ENCODE results near the gene ACP6.
A peak's percentile ranks its signal among the peaks of the same experiment; 100 is the strongest.

Gene ACP6

DNA sequence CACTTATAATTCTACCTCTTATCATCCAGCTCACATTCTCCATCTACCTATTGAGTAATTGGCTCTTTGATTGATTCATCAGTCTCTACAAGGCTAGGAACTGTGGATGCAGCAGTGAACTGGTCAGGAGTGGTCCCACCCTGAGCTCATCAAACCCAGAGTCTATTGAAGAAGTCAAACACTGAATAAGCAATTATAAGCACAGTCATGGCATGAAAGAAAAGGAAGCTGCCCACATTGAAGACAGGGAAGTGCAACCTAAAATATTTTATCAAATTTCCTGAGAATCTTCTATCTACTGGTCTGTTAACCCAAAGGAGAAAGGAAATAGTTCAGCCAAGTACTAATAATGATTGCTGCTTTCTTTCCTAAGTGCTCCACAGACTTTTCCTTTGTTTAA lies 35.7 kb downstream of the ACP6 start:
- Histone ChIP-seq H3K36me3 (no peaks in the 10 kb centered on the region), H3K4me1 (no peaks in the 10 kb centered on the region), H3K9me3 (no peaks in the 10 kb centered on the region), H3K27me3 (no peaks in the 10 kb centered on the region), H3K4me3 (ENCODE audit: low read depth, low read length) (no peak overlapping the region)
- DNase-seq = no peak
- TF ChIP-seq, protein P1, sequence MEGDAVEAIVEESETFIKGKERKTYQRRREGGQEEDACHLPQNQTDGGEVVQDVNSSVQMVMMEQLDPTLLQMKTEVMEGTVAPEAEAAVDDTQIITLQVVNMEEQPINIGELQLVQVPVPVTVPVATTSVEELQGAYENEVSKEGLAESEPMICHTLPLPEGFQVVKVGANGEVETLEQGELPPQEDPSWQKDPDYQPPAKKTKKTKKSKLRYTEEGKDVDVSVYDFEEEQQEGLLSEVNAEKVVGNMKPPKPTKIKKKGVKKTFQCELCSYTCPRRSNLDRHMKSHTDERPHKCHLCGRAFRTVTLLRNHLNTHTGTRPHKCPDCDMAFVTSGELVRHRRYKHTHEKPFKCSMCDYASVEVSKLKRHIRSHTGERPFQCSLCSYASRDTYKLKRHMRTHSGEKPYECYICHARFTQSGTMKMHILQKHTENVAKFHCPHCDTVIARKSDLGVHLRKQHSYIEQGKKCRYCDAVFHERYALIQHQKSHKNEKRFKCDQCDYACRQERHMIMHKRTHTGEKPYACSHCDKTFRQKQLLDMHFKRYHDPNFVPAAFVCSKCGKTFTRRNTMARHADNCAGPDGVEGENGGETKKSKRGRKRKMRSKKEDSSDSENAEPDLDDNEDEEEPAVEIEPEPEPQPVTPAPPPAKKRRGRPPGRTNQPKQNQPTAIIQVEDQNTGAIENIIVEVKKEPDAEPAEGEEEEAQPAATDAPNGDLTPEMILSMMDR (IDR thresholded peaks at IDR 0.05; ENCODE audit: low read depth, low read length) = no peak

DNA sequence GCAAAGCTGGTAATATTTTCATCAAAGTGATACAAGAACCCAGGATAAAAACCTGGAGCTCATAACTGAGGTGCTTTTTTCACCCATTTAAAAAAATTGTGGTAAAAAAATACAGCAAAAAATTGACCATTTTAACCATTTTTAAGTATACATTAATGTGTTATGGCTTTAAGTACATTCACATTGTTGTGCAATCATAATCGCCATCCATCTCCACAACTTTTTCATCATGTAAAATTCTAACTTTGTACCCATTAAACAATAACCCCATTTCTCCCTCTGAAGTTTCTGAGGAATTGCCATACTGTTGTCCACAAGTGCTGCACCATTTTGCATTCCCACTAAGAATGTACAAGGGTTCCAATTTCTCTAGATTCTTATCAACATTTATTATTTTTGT lies 36.6 kb downstream of the ACP6 start:
- Histone ChIP-seq H3K4me3 (ENCODE audit: low read depth, low read length) (no peak overlapping the region), H3K27me3 (no peaks in the 10 kb centered on the region), H3K4me1 (no peaks in the 10 kb centered on the region), H3K36me3 (no peaks in the 10 kb centered on the region), H3K9me3 (no peaks in the 10 kb centered on the region)
- TF ChIP-seq, protein P1 (IDR thresholded peaks at IDR 0.05; ENCODE audit: low read depth, low read length) = no peak
- no peak for DNase-seq

DNA sequence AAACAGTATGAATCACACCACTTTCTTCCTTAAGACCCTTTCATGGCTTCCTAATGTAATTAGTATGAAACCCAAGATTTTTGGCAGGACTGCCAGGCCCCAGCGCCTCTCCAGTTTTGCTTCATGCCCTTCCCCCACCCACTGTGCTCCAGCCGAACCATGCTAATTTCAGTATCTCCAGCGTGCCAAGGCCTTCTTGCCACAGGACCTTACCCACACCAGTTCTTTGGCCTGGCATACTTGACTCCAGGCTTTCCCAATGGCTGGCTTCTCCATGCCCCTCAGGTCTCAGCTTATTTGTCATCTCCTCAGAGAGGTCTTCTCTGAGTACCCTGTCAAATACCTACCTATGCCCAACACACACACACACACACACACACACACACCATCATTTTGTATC lies 38.5 kb downstream of the ACP6 start:
- no peaks in the 10 kb centered on the region for H3K36me3 ChIP-seq
- DNase-seq = no peak
- H3K27me3 ChIP-seq = no peaks in the 10 kb centered on the region
- TF ChIP-seq, protein P1 (IDR thresholded peaks at IDR 0.05; ENCODE audit: low read depth, low read length) = no peak
- H3K9me3 ChIP-seq = no peaks in the 10 kb centered on the region
- H3K4me3 ChIP-seq (ENCODE audit: low read depth, low read length) = no peak overlapping the region
- H3K4me1 ChIP-seq = no peaks in the 10 kb centered on the region

DNA sequence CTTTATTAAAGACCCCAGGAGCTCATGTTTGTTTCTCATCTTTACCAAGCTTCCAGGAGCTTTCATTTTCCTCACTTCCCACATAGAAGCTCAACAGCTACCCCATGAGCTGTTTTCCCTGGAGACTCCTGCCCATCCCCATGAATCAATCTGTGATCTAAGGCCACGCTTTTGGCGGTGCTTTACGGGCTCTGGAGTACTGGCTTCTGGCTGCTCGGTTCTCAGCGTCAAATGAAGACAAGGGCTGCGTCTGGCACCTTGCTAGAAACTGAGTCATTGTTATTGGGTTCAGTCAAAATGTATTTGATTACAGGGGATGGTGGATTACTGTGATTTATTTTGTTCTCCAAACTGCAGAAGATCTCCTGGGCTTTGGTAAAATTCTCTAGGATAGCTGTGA lies 39.9 kb downstream of the ACP6 start:
- Histone ChIP-seq H3K27me3 (no peaks in the 10 kb centered on the region), H3K36me3 (no peaks in the 10 kb centered on the region), H3K9me3 (no peaks in the 10 kb centered on the region), H3K4me3 (ENCODE audit: low read depth, low read length) (no peak overlapping the region), H3K4me1 (no peaks in the 10 kb centered on the region)
- TF ChIP-seq, protein P1 (IDR thresholded peaks at IDR 0.05; ENCODE audit: low read depth, low read length) = no peak
- peak; percentile 33 for DNase-seq

DNA sequence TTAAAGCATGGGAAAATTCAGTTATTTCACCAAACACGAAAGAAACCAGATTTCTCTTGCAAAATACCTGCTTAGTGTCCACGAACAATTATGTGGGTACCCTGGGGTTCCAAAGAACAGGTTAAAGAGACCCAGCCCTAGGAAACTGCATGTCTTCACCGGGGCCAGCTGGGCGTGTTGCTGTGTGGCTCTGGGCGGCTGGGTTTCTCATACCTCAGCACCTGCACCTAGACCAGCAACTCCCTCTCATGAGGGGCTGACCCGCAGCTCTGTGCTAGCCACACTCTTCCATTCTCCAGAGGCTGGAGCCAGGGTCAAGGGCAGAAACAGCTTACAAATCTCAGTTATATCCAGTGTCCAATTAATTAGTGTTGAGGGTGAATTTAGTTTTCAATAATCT lies 40.3 kb downstream of the ACP6 start:
- no peak for DNase-seq
- TF ChIP-seq, protein P1 (IDR thresholded peaks at IDR 0.05; ENCODE audit: low read depth, low read length) = no peak
- no peaks in the 10 kb centered on the region for H3K36me3 ChIP-seq
- H3K4me1 ChIP-seq = no peaks in the 10 kb centered on the region
- H3K27me3 ChIP-seq = no peaks in the 10 kb centered on the region
- no peak overlapping the region for H3K4me3 ChIP-seq (ENCODE audit: low read depth, low read length)
- H3K9me3 ChIP-seq = no peaks in the 10 kb centered on the region

DNA sequence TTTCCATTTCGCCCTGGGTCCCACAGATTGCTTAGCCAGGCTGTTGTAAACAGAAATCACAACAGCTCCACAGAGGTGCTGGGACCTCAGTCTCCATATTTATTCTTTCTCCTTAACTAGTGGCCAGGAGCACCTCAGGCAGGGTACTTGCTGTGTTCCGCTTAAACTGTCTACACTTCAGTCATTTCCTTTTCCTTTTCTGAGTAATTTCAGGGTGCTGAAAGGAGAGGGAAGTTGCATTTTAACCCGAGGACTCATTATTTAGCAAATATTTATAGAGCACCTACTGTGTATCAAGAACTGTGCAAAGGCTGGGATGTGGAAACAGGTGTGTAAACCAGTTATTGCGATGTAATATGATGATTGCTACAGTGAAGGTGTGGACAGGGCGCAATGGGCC lies 41.9 kb downstream of the ACP6 start:
- H3K9me3 ChIP-seq = no peaks in the 10 kb centered on the region
- H3K4me3 ChIP-seq (ENCODE audit: low read depth, low read length) = no peak overlapping the region
- TF ChIP-seq, protein P1 (IDR thresholded peaks at IDR 0.05; ENCODE audit: low read depth, low read length) = no peak
- no peaks in the 10 kb centered on the region for H3K4me1 ChIP-seq
- H3K36me3 ChIP-seq = peaks cover 6% of the 10 kb centered on the region; the same call in 1 of the 2 replicates
- no peaks in the 10 kb centered on the region for H3K27me3 ChIP-seq
- no peak for DNase-seq
